Body of pancreas (tissue), 4 donors: ENCODE results near the gene SRSF4.

Experiments
- POLR2A ChIP-seq, 3 donors: fragments of 450-650 bp; IDR thresholded peaks; one replicate each; pipeline ENCODE4 v1.6.1; 2016; ENCODE audit warnings: antibody characterized with exemption in 3 of 3, mild to moderate bottlenecking in 2 of 3
- TF ChIP-seq, protein P1 (sequence below), 7 experiments: fragments of 450-650 bp in 4 of 7; fragments of 200-600 bp in 3 of 7; sonication (generic) in 3 of 7; IDR thresholded peaks; one replicate each; pipeline ENCODE4 v1.5.1; 2016 to 2019; ENCODE audit warnings: antibody characterized with exemption in 7 of 7

DNA sequence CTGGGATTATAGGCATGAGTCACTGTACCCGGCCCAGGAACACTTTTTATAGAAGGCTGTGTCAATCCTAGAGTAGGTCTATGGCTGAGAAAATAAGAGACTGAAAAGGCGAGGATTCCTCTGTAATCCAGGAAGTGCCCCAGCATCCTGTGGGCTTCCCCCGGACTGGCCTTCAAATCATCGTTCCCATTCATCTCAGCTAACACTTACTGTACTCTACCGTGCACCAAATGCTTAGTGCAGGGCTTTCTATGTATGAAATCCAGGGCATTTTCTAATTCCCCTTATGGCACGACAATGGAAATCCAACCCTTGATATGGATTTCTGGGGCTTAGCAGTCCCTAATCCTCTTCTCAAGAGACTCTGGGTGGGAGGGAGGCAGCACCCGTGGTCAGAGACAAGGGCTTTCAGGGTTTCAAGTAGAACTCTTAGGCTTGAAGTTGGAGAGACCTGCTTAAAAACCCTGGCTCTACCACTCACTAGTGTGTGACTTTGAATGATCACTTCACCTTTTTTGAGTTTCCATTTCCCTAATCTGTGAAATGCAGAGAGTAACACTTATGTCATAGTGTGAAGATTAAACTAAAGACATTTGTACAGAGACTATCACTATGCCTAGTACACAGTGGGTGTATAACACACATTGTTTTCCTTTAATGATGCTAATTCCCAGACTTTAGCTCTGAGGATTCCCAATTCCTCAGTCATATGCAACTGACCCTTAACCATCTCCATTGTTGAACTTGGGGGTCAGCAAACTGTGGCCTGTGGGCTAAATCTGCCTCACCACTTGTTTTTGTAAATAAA is 28.8 kb upstream of the SRSF4 start:
- TF ChIP-seq, protein P1, sequence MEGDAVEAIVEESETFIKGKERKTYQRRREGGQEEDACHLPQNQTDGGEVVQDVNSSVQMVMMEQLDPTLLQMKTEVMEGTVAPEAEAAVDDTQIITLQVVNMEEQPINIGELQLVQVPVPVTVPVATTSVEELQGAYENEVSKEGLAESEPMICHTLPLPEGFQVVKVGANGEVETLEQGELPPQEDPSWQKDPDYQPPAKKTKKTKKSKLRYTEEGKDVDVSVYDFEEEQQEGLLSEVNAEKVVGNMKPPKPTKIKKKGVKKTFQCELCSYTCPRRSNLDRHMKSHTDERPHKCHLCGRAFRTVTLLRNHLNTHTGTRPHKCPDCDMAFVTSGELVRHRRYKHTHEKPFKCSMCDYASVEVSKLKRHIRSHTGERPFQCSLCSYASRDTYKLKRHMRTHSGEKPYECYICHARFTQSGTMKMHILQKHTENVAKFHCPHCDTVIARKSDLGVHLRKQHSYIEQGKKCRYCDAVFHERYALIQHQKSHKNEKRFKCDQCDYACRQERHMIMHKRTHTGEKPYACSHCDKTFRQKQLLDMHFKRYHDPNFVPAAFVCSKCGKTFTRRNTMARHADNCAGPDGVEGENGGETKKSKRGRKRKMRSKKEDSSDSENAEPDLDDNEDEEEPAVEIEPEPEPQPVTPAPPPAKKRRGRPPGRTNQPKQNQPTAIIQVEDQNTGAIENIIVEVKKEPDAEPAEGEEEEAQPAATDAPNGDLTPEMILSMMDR (IDR thresholded peaks at IDR 0.05): no peak
- TF ChIP-seq POLR2A (IDR thresholded peaks at IDR 0.05): no peak
